Skeletal muscle cell (primary cell): ENCODE measurements around the gene ARHGAP4.

ENCODE experiments used
- DNase-seq: peaks from one replicate; pipeline ENCODE4 v3.0.0-alpha.2; 2010; ENCODE audit warnings: low read depth
- H3K4me3 ChIP-seq: 2 replicates; pipeline ENCODE4 v1.5.1; 2011; ENCODE audit warnings: low read depth, mild to moderate bottlenecking, control low read depth, low read length, moderate library complexity

Gene ARHGAP4

GRCh38 chrX:153873282-153874084 is 52.6 kb downstream of the ARHGAP4 start:
- no peak for DNase-seq
- H3K4me3 ChIP-seq, result no peak overlapping the region

DNA sequence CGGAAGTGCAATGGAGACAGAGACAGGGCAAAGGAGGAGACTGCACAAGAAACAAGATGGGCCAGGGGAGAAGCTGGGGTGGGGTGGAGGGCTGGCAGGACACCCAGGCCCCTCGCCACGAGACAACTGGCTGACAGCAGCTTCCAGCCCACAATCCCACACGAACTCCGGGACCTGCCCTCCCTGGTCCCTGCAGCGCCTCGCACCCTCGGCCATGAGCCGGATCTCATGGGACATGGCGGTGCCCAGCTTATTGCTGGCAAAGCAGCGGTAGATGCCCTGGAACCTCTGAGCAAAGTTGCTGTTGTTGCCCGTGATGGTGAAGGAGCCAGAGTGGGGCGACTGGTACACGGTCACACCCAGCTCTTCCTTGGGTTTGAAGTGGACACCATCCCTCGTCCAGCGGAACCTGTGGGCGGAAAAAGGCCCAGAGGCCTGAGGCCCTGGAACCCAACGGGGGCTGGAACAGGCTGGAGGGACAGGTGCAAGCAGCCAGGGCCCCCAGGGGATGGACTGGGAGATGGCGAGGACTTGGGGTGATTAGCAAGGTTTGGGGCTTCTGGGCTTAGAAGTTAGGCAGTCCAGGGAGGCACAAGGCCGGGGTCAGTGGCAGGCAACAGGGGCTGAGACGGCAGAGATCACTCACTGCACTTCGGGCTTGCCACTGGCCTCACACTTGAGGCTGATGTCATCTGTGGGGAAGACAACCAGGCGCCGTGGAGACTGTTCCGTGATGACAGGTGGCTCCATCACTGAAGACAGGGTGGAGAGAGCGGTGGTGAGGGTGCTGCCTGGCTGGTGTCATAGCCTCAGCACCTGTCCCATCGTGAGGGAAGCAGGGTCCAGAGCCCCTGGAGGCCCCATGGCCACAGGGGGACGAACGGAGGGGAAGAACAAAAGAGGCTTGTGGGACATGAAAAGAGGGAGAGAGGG is 53.9 kb downstream of the ARHGAP4 start:
- no peak for DNase-seq
- H3K4me3 ChIP-seq, result no peak overlapping the region

- H3K4me3 ChIP-seq, result no peak overlapping the region
- DNase-seq, result no peak
Measured at GRCh38 chrX:153871451-153871850, 54.6 kb downstream of the ARHGAP4 start.

DNA sequence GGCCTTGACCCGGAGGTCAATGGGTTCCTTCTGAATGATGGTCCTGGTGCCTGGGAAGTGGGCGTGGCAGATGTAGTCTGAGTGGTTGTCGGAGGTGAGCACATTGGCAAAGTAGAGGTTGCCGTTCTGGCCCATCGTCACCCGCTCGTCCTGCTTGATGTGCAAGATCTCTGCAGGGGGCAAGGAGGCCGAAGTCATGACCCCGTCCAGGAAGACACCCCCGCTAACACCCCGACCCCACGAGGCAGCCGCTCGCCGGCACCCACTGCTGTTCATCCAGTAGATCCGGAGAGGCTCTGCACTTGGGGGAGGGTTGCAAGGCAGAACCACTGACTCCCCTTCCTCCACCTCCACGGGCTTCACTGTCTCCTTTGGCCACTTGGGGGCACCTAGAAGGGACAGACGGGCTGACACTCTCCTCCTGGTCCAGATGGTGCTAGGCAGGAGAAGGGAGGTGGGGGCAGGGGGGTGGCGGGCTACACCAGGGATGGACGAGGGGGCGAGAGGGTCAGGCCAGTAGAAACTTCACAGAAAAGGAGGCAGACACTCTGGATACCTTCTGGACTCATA is 55.2 kb downstream of the ARHGAP4 start:
- no peak overlapping the region for H3K4me3 ChIP-seq
- DNase-seq, result no peak

DNA sequence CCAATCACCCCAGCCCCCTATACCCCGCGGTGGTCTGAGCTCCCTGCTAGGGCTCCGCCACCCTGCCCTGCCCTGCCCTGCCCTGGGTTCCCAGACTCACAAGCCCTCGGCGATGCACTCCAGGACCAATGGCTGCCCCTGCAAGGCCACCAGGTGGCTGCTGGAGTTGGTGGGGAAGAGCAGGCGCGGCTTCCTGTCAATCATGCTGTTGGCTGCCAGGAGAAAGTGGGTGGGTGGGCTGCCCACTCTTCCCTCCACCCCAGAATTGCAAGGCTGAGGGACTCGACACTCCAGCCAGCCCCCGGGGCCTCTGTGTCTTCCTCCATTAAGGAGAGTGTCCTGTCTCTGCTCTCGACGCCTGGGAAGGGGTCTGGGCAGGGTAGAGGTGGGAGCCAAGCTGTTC is 55.8 kb downstream of the ARHGAP4 start:
- H3K4me3 ChIP-seq, result no peak overlapping the region
- no peak for DNase-seq

DNA sequence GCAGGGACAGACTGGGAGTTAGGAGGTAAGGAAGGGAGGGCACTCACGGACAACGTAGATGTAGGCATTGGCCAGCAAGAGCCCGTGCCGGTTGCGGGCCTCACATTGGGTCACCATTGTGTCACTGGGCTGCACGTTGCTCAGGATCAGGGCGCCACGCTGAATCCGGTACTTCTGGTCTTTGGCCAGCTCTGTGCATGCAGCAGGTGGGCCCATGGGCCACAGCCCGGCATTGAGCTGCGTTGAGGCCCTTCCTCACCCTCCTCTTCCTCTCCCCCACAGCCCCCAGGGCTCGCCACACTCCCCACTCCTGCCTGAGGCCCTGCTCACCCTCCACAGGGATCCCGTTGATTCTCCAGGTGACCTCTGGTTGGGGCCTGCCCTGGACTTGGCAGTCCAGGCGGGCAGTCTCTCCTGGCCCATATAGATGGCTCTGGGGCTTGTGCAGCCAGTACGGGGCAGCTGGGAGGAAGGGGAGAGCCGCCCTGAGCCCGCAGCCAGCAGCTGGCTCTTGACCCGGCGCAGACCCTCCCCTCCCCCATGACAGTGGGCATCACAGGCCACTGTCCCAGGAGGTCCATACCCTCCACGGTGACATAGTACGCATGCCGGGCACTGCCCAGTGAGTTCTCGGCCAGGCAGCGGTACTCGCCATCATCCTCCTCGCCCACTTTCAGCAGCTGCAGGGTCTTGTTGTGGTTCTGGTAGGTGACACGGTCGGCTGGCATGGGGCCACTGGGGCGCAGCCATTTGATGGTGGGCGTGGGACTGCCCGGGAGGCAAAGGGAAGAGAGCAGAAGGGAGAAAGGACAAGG is 56.4 kb downstream of the ARHGAP4 start:
- no peak for DNase-seq
- H3K4me3 ChIP-seq, result no peak overlapping the region

DNA sequence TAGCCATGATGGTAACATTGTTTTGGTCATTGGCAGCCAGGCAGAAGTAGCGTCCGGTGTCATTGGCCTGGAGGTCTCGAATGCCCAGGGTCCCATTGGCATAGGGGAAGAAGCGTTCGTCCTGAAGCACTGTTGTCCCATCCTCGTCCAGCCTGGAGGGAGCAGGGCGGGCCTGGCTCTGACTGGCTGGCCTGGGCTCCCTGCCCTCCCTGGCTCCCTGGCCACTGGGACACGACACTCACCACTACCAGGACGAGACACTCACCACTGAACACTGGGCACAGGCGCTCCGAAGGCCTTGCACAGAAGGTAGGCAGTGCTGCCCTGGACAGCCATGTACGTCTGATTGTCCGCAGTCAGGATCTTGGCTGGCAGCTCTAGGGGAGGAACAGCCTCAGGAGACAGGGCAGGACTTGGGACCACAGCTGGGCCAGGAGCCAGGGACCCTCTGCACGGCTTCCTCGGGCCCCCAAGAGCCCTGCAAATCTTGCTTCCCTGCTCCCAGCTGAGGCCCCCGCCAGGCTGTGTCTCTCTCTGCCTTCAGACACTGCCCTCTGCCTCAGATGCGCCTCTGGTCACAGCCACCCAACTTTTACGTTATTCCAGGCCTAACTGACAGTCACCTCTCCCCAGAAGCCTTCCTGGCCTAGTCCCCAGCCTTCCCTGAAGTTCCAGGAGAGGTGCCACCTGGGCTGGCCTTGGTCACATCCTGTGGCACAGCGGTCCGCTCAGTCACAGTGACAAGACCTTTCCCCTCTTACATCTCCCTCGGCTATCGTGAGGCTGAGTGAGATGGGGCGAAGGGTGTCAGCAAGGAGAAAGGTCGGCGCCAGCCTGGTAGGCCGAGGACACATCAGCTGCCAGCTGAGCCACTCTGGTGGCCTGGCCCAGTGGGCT is 57.2 kb downstream of the ARHGAP4 start:
- DNase-seq, result no peak
- no peak overlapping the region for H3K4me3 ChIP-seq

DNA sequence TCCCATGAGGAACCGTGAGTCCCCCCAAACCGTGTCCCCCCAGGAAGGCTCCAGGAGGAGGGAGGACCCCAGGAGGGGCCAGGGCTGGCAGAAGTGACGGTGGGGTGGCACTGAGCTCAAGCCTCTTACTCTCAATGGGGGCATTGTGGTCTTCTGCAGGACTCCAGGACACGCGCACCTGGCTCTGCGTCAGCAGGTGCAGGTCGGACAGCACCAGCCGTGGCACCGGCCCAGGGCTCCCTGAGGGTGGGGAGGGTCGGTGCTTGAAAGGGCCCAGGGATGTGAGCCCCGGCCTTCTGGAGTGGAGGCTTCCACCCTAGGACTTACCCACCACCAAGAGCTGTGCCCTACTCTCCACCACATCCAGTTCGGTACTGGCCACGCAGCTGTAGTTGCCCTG is 58.4 kb downstream of the ARHGAP4 start:
- no peak overlapping the region for H3K4me3 ChIP-seq
- DNase-seq, result no peak

- H3K4me3 ChIP-seq, result no peak overlapping the region
- DNase-seq, result no peak
Measured at GRCh38 chrX:153867139-153867538, 58.9 kb downstream of the ARHGAP4 start.

- DNase-seq, result no peak
Measured at GRCh38 chrX:153866302-153867019, 59.6 kb downstream of the ARHGAP4 start.

GRCh38 chrX:153865685-153866084 is 60.4 kb downstream of the ARHGAP4 start:
- no peak overlapping the region for H3K4me3 ChIP-seq
- DNase-seq, result no peak

More at GRCh38 chrX:153866302-153867019, 59.6 kb downstream of the ARHGAP4 start:
- no peak overlapping the region for H3K4me3 ChIP-seq

DNA sequence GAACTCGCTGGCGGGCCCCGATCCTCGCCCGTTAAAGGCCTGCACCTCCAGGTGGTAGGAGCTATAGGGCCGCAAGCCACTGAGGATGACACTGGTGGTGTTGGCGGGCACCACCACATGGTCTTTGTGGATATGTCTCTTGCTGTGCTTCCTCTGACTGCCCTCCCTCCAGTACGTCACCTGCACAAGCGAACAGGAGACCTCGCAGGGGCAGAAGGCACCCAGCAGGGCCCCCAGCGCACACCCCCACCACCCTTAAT is 60.8 kb downstream of the ARHGAP4 start:
- DNase-seq, result no peak
- H3K4me3 ChIP-seq, result no peak overlapping the region

GRCh38 chrX:153864561-153865320 is 61.3 kb downstream of the ARHGAP4 start:
- DNase-seq, result no peak
- H3K4me3 ChIP-seq, result no peak overlapping the region

GRCh38 chrX:153864101-153864500 is 62.0 kb downstream of the ARHGAP4 start:
- H3K4me3 ChIP-seq, result no peak overlapping the region
- DNase-seq, result no peak

DNA sequence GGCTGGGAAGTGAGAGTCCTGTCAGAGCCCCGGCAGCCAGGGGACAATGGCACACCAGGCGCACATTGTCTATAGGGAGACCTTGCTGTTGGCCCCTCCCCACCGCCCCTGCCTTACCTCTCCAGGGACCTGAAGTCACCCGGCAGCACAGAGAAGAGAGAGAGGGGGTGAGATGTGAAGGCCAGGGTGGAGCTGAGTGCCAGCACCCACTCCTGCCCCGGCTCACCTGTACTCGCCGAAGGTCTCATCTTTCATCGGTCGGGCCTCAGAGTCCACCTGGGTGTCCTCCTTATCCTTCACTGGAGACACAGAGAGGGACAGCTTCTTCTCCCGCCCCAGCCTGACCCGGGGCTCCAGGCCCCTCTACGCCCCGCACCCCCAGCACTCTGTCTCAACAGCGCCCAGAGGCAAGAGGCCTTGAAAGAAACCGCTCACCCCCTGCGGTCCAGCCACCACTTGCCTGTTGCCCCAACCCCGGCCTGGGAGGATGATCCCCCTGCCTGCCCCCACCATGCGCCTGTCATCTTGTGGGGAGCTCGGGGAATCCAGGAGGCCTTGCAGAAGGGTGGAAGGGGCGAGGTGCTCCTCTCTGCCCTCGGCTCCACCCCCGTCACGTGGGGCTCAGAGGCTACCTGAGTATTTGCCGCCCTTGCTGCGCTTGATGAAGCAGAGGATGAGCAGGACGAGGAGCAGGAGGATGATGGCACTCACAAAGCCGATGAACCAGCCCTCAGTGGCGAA is 62.6 kb downstream of the ARHGAP4 start:
- DNase-seq, result no peak
- no peak overlapping the region for H3K4me3 ChIP-seq

DNA sequence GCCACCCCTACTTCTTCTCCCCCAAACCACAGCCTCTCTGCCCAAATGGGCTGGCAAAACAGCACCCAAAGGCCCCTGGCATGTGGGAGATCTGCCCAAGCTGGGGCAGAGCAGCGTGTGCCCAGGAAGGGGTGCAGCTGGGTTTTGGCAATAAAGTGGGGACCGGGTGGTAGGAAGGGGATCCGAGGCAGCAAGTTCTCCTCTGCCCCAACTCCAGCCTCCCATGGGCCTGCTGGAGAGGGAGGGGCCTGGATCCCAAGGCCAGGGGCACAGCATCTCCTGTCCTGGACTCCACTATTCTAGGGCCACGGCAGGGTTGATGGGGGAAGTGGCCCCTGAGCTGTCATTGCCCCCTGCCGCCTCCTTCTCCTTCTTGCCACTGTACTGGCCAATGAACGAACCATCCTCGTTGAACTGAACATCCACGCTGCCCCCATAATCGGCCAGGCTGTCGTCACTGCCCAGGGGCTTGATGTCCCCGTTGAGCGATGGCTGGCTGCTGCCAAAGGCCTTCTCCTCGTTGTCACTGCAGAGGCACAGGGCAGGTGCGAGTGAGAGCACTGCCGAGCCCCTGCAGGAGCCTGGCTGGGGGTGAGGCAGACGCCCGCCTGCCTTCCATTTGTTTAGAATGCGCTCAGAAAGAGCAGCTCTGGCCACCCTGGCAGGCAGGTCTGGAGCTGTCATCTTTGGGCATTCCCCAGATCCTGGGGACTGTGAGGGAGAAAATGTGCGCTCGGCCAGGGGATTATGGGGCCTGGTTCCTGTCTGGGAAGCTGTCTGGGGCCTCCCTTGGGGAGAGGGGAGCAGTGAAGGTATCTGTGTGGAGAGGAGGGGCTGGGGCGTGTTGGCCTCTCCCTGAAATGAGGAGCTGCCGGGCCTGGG is 63.5 kb downstream of the ARHGAP4 start:
- no peak overlapping the region for H3K4me3 ChIP-seq
- no peak for DNase-seq
